CD4-positive, CD25-positive, alpha-beta regulatory T cell (primary cell): ENCODE results near the gene MEOX2. TPM values are rescaled to one million over a fixed set of nuclear protein-coding genes. Genes with fewer than 3 reads are reported as not detected.

ENCODE experiments used
- ATAC-seq, 2 donors: fragments of 150-1000 bp; cut with Tn5 transposase; one replicate each; pipeline ENCODE4 v1.10.0; 2021; ENCODE audit warnings: low read depth in 2 of 2, moderate number of reproducible peaks in 2 of 2, moderate library complexity in 1 of 2
- DNase-seq, 3 donors: peaks; one replicate each; pipeline versions ENCODE4 v3.0.0 to v3.0.0-alpha.2; 2012 to 2022; ENCODE audit warnings: mixed read lengths in 1 of 3
- H3K27ac ChIP-seq: one replicate; pipeline ENCODE4 v1.7.0; 2013; ENCODE audit warnings: mild to moderate bottlenecking, low read length; ENCODE audit not compliant: insufficient read depth, poor library complexity, severe bottlenecking
- H3K27me3 ChIP-seq: one replicate; pipeline ENCODE4 v1.7.0; 2013; ENCODE audit warnings: low read length; ENCODE audit not compliant: control insufficient read depth, insufficient read depth
- H3K36me3 ChIP-seq: one replicate; pipeline ENCODE4 v1.7.0; 2013; ENCODE audit warnings: mild to moderate bottlenecking, low read length, moderate library complexity; ENCODE audit not compliant: control insufficient read depth, insufficient read depth
- H3K4me1 ChIP-seq: 2 replicates; pipeline ENCODE4 v1.7.0; 2013; ENCODE audit warnings: mild to moderate bottlenecking, low read length; ENCODE audit not compliant: insufficient read depth, control insufficient read depth, poor library complexity, severe bottlenecking
- H3K4me3 ChIP-seq: one replicate; pipeline ENCODE4 v1.7.0; 2013; ENCODE audit warnings: low read depth, mild to moderate bottlenecking, low read length, moderate library complexity
- H3K9me3 ChIP-seq, 2 experiments: 1 replicate in 1 of 2; 2 replicates in 1 of 2; pipeline ENCODE4 v1.7.0; 2013; ENCODE audit warnings: low read length in 2 of 2, mild to moderate bottlenecking in 1 of 2, moderate library complexity in 1 of 2; ENCODE audit not compliant: control insufficient read depth in 2 of 2
- H3K27ac Mint-ChIP-seq, 3 donors: one replicate each; pipeline ENCODE4 v1.8.0; 2020 to 2022; ENCODE audit warnings: mild to moderate bottlenecking in 3 of 3, mixed read lengths in 3 of 3, moderate library complexity in 2 of 3
- H3K27me3 Mint-ChIP-seq: one replicate; pipeline ENCODE4 v1.8.0; 2022; ENCODE audit warnings: mild to moderate bottlenecking, mixed read lengths
- H3K36me3 Mint-ChIP-seq: one replicate; pipeline ENCODE4 v1.8.0; 2020; ENCODE audit warnings: mixed read lengths
- H3K4me1 Mint-ChIP-seq, 4 donors: one replicate each; pipeline ENCODE4 v1.8.0; 2020 to 2022; ENCODE audit warnings: mixed read lengths in 4 of 4, mild to moderate bottlenecking in 1 of 4
- H3K4me3 Mint-ChIP-seq, 4 donors: one replicate each; pipeline ENCODE4 v1.8.0; 2020 to 2022; ENCODE audit warnings: mild to moderate bottlenecking in 4 of 4, mixed read lengths in 4 of 4, moderate library complexity in 3 of 4
- H3K9me3 Mint-ChIP-seq, 7 donors: one replicate each; pipeline ENCODE4 v1.8.0; 2020 to 2022; ENCODE audit warnings: mixed read lengths in 7 of 7, mild to moderate bottlenecking in 3 of 7, moderate library complexity in 2 of 7
- polyA plus RNA-seq, 4 donors: library from polyadenylated mRNA; unstranded; fragments of 300-500 nt; fragmentation: Illumina TruSeq; gene quantifications; one replicate each; pipeline ENCODE4 v1.2.3, GENCODE V29; 2021
- total RNA-seq: library from RNA; stranded (reverse); gene quantifications from one replicate; pipeline ENCODE4 v1.2.3, GENCODE V29; 2022

Gene MEOX2
- total and polyA plus RNA-seq, 5 donors from 2014 or later: not detected

DNA sequence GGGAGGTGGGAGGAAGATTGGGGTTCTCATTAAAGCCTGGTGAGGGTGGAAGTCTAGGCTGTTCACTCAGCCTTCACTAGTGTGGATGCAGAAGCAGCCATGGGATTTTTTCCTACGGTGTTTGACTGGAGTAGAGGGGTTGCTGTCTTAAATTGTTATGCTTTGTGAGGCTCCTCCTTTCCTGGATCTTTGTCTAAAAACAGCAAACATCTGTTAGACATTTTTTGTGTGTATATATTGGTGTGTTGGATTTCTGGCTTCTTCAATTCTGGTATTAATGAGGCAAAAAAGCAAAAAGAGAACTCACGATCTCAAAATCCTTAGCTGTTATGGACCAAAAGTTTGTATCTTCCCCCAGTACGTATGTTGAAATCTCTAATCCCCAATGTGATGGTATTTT is 28.2 kb downstream of the MEOX2 start:
- Mint-ChIP-seq H3K9me3 (peaks cover 0 to 22% (median 5%) of the 10 kb centered on the region in 7 donors), H3K4me3 (no peak overlapping the region), H3K27ac (no peak overlapping the region), H3K36me3 (no peaks in the 10 kb centered on the region), H3K27me3 (no peaks in the 10 kb centered on the region), H3K4me1 (no peaks in the 10 kb centered on the region)
- H3K27me3 ChIP-seq: no peaks in the 10 kb centered on the region
- H3K36me3 ChIP-seq: no peaks in the 10 kb centered on the region
- no peaks in the 10 kb centered on the region for H3K4me1 ChIP-seq
- no peak overlapping the region for H3K27ac ChIP-seq
- DNase-seq: no peak
- H3K4me3 ChIP-seq: no peak overlapping the region
- ATAC-seq: no peak
- H3K9me3 ChIP-seq: no peaks in the 10 kb centered on the region

DNA sequence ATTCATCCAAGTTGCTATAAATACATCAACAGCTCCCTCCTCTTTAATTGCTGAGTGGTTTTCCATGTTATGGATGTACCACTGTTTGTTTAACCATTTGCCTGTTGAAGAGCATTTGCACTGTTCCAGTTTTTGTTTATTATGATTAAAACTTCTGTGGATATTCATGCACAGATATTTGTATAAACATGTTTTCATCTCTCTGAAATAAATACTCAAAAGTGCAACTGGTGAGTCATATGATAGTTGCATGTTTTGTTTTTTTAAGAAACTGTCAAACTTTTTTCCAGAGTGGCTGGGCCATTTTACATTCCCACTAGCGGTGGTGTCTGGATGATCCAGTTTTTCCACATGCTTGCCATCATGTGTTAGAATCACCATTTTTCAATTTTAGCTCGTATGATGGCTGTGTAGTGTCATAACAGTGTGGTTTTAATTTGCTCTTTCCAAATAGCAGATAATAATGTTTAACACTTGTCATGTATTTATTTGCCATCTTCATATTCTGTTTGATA is 33.6 kb downstream of the MEOX2 start:
- Histone ChIP-seq H3K27ac (no peak overlapping the region), H3K4me1 (no peaks in the 10 kb centered on the region), H3K27me3 (no peaks in the 10 kb centered on the region), H3K36me3 (no peaks in the 10 kb centered on the region), H3K4me3 (no peak overlapping the region), H3K9me3 (peaks cover 0 to 3% of the 10 kb centered on the region in 2 experiments)
- ATAC-seq (no peak), DNase-seq (no peak)
- Mint-ChIP-seq H3K4me1 (no peaks in the 10 kb centered on the region), H3K4me3 (no peak overlapping the region), H3K9me3 (peaks cover 0 to 48% (median 8%) of the 10 kb centered on the region in 7 donors), H3K36me3 (no peaks in the 10 kb centered on the region), H3K27ac (no peak overlapping the region), H3K27me3 (no peaks in the 10 kb centered on the region)

DNA sequence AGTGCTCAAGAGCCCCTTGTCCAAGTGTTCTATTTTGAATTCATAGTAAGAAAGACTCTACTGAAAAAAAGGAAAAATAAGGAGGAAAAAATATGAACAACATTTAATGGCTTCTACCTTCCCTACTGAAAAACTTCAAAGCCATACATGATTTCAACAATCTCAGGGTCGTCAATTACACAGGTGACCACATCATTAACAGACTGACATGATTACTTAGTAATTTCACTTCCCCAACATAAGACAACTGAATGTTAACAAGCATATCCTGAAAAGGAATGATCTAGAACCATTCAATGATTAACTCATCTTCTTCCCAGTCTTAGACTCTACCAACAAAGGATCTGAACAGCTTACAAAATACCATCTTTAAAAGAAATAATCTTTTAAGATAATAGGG is 34.8 kb downstream of the MEOX2 start:
- Mint-ChIP-seq H3K4me3 (no peak overlapping the region), H3K36me3 (no peaks in the 10 kb centered on the region), H3K4me1 (no peaks in the 10 kb centered on the region), H3K27ac (no peak overlapping the region), H3K27me3 (no peaks in the 10 kb centered on the region), H3K9me3 (peaks cover 0 to 40% (median 7%) of the 10 kb centered on the region in 7 donors)
- Histone ChIP-seq H3K27ac (no peak overlapping the region), H3K9me3 (peaks cover 0 to 3% of the 10 kb centered on the region in 2 experiments), H3K4me3 (no peak overlapping the region), H3K4me1 (no peaks in the 10 kb centered on the region), H3K36me3 (no peaks in the 10 kb centered on the region), H3K27me3 (no peaks in the 10 kb centered on the region)
- no peak for ATAC-seq
- no peak for DNase-seq

DNA sequence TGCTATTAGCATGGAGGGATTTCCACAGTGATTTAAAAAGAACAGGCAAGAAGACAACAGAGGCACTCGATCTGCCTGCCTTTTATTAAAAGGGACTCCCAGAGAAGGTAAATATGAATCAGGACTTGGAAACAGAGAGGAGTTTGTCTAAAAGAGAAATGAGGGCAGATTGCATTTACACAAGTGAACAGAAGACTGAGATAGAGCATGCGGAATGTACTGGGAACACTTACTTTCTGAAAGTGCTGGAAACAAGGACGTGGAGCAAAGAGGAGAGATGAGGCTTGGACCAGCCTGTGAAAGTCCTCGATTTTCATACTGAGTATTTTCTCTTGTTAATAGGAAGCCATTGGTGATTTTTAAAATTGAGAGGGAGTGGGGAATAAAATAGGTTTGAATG is 35.7 kb downstream of the MEOX2 start:
- no peaks in the 10 kb centered on the region for H3K27me3 Mint-ChIP-seq
- peaks cover 0 to 36% (median 6%) of the 10 kb centered on the region in 7 donors for H3K9me3 Mint-ChIP-seq
- no peaks in the 10 kb centered on the region for H3K36me3 Mint-ChIP-seq
- H3K27ac Mint-ChIP-seq: no peak overlapping the region
- Histone ChIP-seq H3K9me3 (peaks cover 0 to 3% of the 10 kb centered on the region in 2 experiments), H3K27me3 (no peaks in the 10 kb centered on the region), H3K4me1 (no peaks in the 10 kb centered on the region), H3K4me3 (no peak overlapping the region), H3K36me3 (no peaks in the 10 kb centered on the region), H3K27ac (no peak overlapping the region)
- ATAC-seq (no peak), DNase-seq (no peak)
- no peak overlapping the region for H3K4me3 Mint-ChIP-seq
- H3K4me1 Mint-ChIP-seq: no peaks in the 10 kb centered on the region

DNA sequence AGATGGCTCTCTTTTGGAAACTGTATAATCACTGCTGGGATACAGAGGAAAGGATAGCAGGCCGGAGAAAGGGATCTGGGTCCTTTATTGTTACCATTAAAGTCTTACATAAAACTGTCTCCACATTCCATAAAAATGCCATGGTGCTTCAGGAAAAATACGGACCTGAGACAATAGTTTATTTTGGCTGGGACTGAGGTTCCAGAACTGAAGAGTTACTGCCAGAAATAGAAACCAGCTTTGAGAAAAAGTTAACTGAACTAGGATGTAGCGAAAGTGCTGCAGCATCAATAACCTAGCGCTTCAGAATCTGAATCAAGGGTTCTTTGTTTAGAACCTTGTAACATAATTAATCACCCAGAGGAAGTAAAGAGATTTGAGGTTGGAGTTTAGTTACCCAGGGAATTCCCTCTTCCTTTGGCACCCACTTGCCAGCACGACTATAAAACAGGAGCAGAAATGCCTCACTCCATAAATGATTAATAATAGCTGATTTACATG is 38.0 kb downstream of the MEOX2 start:
- Histone ChIP-seq H3K27me3 (no peaks in the 10 kb centered on the region), H3K4me1 (no peaks in the 10 kb centered on the region), H3K36me3 (no peaks in the 10 kb centered on the region), H3K4me3 (no peak overlapping the region), H3K27ac (no peak overlapping the region), H3K9me3 (peaks cover 0 to 3% of the 10 kb centered on the region in 2 experiments)
- no peak for ATAC-seq
- Mint-ChIP-seq H3K9me3 (peaks cover 0 to 34% (median 6%) of the 10 kb centered on the region in 7 donors), H3K27ac (no peak overlapping the region), H3K36me3 (no peaks in the 10 kb centered on the region), H3K27me3 (no peaks in the 10 kb centered on the region), H3K4me3 (no peak overlapping the region), H3K4me1 (no peaks in the 10 kb centered on the region)
- DNase-seq: no peak

DNA sequence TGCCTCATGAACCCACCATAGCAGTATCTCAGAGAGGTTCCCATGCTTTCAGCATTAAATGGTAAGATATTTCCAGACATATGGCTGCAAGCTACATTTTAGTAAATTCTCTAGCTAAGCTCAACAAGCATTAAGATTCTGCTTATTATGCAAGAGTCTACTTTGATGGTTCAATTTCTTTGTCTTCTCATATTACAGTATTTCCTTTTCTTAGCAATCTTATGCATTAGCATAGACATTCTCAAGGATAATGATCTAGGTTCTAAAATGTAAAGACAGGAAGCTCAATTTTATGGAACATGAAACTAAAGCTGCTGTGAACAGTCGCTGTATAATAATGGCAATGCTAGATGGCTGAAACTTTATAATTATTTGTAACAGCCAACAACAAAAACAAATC is 39.2 kb downstream of the MEOX2 start:
- no peaks in the 10 kb centered on the region for H3K4me1 ChIP-seq
- Mint-ChIP-seq H3K27me3 (no peaks in the 10 kb centered on the region), H3K9me3 (peaks cover 0 to 30% (median 7%) of the 10 kb centered on the region in 7 donors)

DNA sequence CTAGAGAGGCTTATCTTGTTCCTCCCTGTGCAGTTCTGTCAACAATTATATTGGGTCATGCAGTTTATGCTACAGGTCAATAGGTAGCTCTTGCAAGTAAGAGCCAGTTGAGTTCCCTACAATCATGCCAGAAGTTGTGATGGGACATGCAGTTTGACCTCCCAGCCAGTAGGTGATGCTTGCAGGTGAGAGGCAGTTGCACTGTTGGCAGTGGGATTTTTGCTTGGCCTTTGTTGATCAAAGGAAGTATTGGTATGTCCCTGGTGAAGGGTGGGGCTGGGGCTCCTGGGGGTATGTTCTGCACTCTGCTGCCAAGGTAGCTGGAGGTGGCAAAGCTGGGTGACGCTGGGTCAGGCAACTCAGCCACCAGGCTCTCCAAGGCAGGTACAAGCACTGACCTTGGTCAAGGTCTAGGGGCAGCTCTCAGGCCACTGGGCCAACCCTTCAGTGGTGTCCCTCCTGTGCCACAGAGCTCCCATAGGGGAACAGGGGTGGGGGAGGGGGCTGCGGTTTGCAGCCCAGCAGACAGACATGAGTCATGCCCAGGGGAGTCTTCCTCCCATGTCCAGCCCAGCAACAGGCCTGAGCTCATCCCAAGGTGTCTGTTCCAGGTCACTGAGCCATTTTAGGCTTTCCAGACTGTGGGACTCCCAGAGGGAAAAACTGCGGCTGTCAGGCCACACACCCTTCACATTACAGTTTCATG is 43.3 kb downstream of the MEOX2 start:
- no peak overlapping the region for H3K4me3 Mint-ChIP-seq
- Histone ChIP-seq H3K27me3 (no peaks in the 10 kb centered on the region), H3K27ac (no peak overlapping the region), H3K4me3 (no peak overlapping the region), H3K9me3 (no peaks in the 10 kb centered on the region), H3K36me3 (no peaks in the 10 kb centered on the region), H3K4me1 (no peaks in the 10 kb centered on the region)
- peaks cover 1 to 32% (median 9%) of the 10 kb centered on the region in 7 donors for H3K9me3 Mint-ChIP-seq
- ATAC-seq: no peak
- H3K27me3 Mint-ChIP-seq: no peaks in the 10 kb centered on the region
- no peaks in the 10 kb centered on the region for H3K36me3 Mint-ChIP-seq
- no peaks in the 10 kb centered on the region for H3K4me1 Mint-ChIP-seq
- H3K27ac Mint-ChIP-seq: no peak overlapping the region
- no peak for DNase-seq

More for the DNA sequence above, 39.2 kb downstream of the MEOX2 start:
- Mint-ChIP-seq H3K4me3 (no peak overlapping the region), H3K36me3 (no peaks in the 10 kb centered on the region), H3K27ac (no peak overlapping the region), H3K4me1 (no peaks in the 10 kb centered on the region)
- no peak for ATAC-seq
- H3K9me3 ChIP-seq: peaks cover 0 to 3% of the 10 kb centered on the region in 2 experiments
- H3K36me3 ChIP-seq: no peaks in the 10 kb centered on the region
- H3K27me3 ChIP-seq: no peaks in the 10 kb centered on the region
- no peak overlapping the region for H3K27ac ChIP-seq
- no peak overlapping the region for H3K4me3 ChIP-seq
- DNase-seq: no peak

DNA sequence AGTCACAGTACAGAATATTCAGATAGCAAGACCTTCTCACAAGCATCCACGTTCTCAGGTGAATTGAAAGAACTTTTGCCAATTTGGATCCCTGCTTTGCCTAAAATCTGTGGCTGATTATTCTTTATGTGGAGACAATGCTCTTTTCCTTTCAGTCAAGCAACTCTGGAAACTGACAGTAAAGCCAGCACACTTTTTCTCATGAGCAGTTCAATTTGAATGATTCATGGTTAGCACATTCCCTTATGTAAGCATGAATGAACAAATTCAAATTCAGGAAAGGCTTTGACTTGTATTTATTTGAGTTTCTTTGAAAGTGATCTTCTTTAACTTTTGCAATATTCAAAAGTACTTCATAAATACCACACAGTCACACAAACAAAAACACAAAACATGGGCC is 57.6 kb downstream of the MEOX2 start:
- Histone ChIP-seq H3K4me1 (no peaks in the 10 kb centered on the region), H3K27me3 (no peaks in the 10 kb centered on the region), H3K36me3 (no peaks in the 10 kb centered on the region), H3K9me3 (no peaks in the 10 kb centered on the region), H3K27ac (no peak overlapping the region), H3K4me3 (no peak overlapping the region)
- H3K9me3 Mint-ChIP-seq: peaks cover 0 to 21% (median 4%) of the 10 kb centered on the region in 7 donors
- no peak for DNase-seq
- H3K27me3 Mint-ChIP-seq: no peaks in the 10 kb centered on the region
- ATAC-seq: no peak
- H3K36me3 Mint-ChIP-seq: no peaks in the 10 kb centered on the region
- H3K4me3 Mint-ChIP-seq: no peak overlapping the region
- H3K4me1 Mint-ChIP-seq: no peaks in the 10 kb centered on the region
- H3K27ac Mint-ChIP-seq: no peak overlapping the region
